CD4-positive, alpha-beta T cell (primary cell): ENCODE measurements around the gene ADO. TPM values are rescaled to one million over a fixed set of nuclear protein-coding genes. Genes with fewer than 3 reads are reported as not detected.

Experiments
- ATAC-seq: fragments of 200-7000 bp; cut with Tn5 transposase; one replicate; pipeline ENCODE4 v1.10.0; 2022; ENCODE audit warnings: mild to moderate bottlenecking; ENCODE audit not compliant: poor library complexity
- CTCF ChIA-PET: fragments of 350-600 bp; sonication (Branson Sonifier 250); formaldehyde crosslinking; loops from one replicate; lab custom pipeline; 2021; ENCODE audit warnings: antibody characterized with exemption, inconsistent platforms; lab: Charles Lee
- POLR2A ChIA-PET: fragments of 350-600 bp; sonication (Branson Sonifier 250); formaldehyde crosslinking; loops from one replicate; lab custom pipeline; 2021; ENCODE audit warnings: antibody characterized with exemption, inconsistent platforms; lab: Charles Lee
- DNase-seq, 14 experiments: peaks; one replicate each; pipeline ENCODE4 v3.0.0-alpha.2; 2013 to 2020; ENCODE audit warnings: mixed read lengths in 2 of 14
- H3K27ac ChIP-seq, 2 donors: one replicate each; pipeline versions ENCODE4 v1.5.1 to v1.7.0; 2013; ENCODE audit warnings: low read length in 2 of 2, low read depth in 1 of 2, mild to moderate bottlenecking in 1 of 2
- H3K27me3 ChIP-seq, 2 experiments: 1 replicate in 1 of 2; 2 replicates in 1 of 2; pipeline versions ENCODE4 v1.6.1 to v1.7.0; 2013; ENCODE audit warnings: low read length in 2 of 2, control low read depth in 1 of 2, mild to moderate bottlenecking in 1 of 2, moderate library complexity in 1 of 2; ENCODE audit not compliant: insufficient read depth in 2 of 2, control insufficient read depth in 1 of 2
- H3K36me3 ChIP-seq: one replicate; pipeline ENCODE4 v1.6.1; 2013; ENCODE audit warnings: low read length, control low read depth; ENCODE audit not compliant: insufficient read depth
- H3K4me1 ChIP-seq: one replicate; pipeline ENCODE4 v1.6.1; 2013; ENCODE audit warnings: low read length, control low read depth; ENCODE audit not compliant: insufficient read depth
- H3K4me3 ChIP-seq: one replicate; pipeline ENCODE4 v1.5.1; 2013; ENCODE audit warnings: mild to moderate bottlenecking, low read length, moderate library complexity
- H3K9me3 ChIP-seq, 2 experiments: 1 replicate in 1 of 2; 2 replicates in 1 of 2; pipeline versions ENCODE4 v1.6.1 to v1.7.0; 2013; ENCODE audit warnings: low read length in 2 of 2, mild to moderate bottlenecking in 2 of 2, control low read depth in 1 of 2, moderate library complexity in 1 of 2; ENCODE audit not compliant: control insufficient read depth in 1 of 2, insufficient read depth in 1 of 2
- H3K27ac Mint-ChIP-seq: one replicate; pipeline ENCODE4 v1.8.0; 2020; ENCODE audit warnings: mixed read lengths
- H3K27me3 Mint-ChIP-seq: one replicate; pipeline ENCODE4 v1.8.0; 2021; ENCODE audit warnings: mixed read lengths
- H3K36me3 Mint-ChIP-seq: one replicate; pipeline ENCODE4 v1.8.0; 2021; ENCODE audit warnings: low read depth, mixed read lengths
- H3K4me1 Mint-ChIP-seq: one replicate; pipeline ENCODE4 v1.8.0; 2021; ENCODE audit warnings: low read depth, mixed read lengths
- H3K4me3 Mint-ChIP-seq: one replicate; pipeline ENCODE4 v1.8.0; 2020; ENCODE audit warnings: mild to moderate bottlenecking, mixed read lengths
- H3K9me3 Mint-ChIP-seq: one replicate; pipeline ENCODE4 v1.8.0; 2020; ENCODE audit warnings: mixed read lengths
- intact Hi-C, 2 experiments: fragments of 100-400 bp; cut with DNase I in 1 of 2; cut with micrococcal nuclease in 1 of 2; formaldehyde crosslinking; loops; one replicate each; pipeline versions ENCODE4 v1.15.1 to v1.9.0; 2023 to 2025; cut with DNase I, micrococcal nuclease
- total RNA-seq, 174 experiments: library from RNA in 2 of 174; stranded (reverse) in 2 of 174; gene quantifications; one replicate each; pipeline ENCODE4 v1.2.3 and lab custom pipeline; 2021 to 2026
- TF ChIP-seq, protein P1 (sequence below): fragments of 200-600 bp; IDR thresholded peaks from one replicate; pipeline ENCODE4 v1.8.0; 2022; ENCODE audit warnings: antibody characterized with exemption, mild to moderate bottlenecking

ADO gene
- total RNA-seq, 2 experiments from 2014 or later = 14.3 to 15.9 TPM

DNA sequence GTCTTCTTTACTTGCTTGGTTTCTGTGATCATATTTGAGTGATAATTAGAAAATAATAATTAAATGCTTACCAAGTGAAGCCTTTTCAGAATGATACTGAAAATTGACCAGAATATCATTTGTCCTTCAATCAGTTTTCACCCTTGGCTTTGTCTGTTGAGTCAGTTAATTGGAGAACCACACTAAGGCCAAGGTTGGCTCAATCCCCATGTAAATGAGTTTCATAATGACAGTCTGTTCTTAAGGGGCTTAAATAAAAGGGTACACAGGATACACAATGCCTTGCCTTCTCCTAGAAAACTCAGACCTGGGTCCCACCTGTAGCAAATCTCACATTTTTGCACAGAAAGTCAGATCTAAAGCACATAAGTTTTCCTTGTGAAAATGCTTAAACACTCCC, 42.9 kb downstream of the ADO start:
- TF ChIP-seq, protein P1, sequence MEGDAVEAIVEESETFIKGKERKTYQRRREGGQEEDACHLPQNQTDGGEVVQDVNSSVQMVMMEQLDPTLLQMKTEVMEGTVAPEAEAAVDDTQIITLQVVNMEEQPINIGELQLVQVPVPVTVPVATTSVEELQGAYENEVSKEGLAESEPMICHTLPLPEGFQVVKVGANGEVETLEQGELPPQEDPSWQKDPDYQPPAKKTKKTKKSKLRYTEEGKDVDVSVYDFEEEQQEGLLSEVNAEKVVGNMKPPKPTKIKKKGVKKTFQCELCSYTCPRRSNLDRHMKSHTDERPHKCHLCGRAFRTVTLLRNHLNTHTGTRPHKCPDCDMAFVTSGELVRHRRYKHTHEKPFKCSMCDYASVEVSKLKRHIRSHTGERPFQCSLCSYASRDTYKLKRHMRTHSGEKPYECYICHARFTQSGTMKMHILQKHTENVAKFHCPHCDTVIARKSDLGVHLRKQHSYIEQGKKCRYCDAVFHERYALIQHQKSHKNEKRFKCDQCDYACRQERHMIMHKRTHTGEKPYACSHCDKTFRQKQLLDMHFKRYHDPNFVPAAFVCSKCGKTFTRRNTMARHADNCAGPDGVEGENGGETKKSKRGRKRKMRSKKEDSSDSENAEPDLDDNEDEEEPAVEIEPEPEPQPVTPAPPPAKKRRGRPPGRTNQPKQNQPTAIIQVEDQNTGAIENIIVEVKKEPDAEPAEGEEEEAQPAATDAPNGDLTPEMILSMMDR = no peak
- DNase-seq (no peak), ATAC-seq (no peak)
- Histone ChIP-seq H3K4me1 (no peaks in the 10 kb centered on the region), H3K36me3 (no peaks in the 10 kb centered on the region), H3K4me3 (no peak overlapping the region), H3K9me3 (peaks cover 0 to 20% of the 10 kb centered on the region in 2 experiments), H3K27me3 (peaks cover 0 to 5% of the 10 kb centered on the region in 2 experiments), H3K27ac (no peak overlapping the region)
- POLR2A ChIA-PET = no interaction called here
- H3K9me3 Mint-ChIP-seq = peaks cover 15% of the 10 kb centered on the region
- no peak overlapping the region for H3K4me3 Mint-ChIP-seq
- intact Hi-C loops = no loop called here
- CTCF ChIA-PET = no interaction called here
- no peaks in the 10 kb centered on the region for H3K36me3 Mint-ChIP-seq
- H3K27me3 Mint-ChIP-seq = no peaks in the 10 kb centered on the region
- no peak overlapping the region for H3K27ac Mint-ChIP-seq
- H3K4me1 Mint-ChIP-seq = peaks cover 5% of the 10 kb centered on the region

DNA sequence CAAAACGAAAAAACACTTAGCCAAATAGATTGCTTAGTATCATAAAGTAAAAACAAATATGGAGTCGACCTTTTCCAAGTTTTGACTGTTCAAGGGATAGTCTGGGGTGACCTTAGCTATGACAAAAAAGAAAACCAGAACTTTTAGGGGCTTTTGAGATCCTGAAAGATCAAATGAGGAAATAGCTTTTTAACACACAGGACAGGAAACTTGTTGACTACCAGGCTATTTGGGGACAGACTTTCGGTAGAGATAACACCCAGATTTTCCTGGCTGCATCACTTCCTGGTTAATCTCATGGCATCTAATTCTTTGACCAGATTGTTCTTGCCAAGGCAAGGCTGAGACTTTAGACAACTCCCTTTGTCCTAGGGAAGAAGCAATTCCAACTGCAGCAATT, 46.1 kb downstream of the ADO start:
- TF ChIP-seq, protein P1 = no peak
- DNase-seq (no peak), ATAC-seq (no peak)
- POLR2A ChIA-PET = no interaction called here
- Mint-ChIP-seq H3K27me3 (peaks cover 10% of the 10 kb centered on the region), H3K9me3 (peaks cover 15% of the 10 kb centered on the region), H3K36me3 (no peaks in the 10 kb centered on the region), H3K27ac (no peak overlapping the region), H3K4me1 (peaks cover 12% of the 10 kb centered on the region), H3K4me3 (no peak overlapping the region)
- H3K27ac ChIP-seq = no peak overlapping the region
- H3K4me3 ChIP-seq = no peak overlapping the region
- intact Hi-C loops = no loop called here
- peaks cover 13% of the 10 kb centered on the region for H3K4me1 ChIP-seq
- CTCF ChIA-PET = interaction anchor here (1.2 kb wide), 1 partner anchor 21 kb away, joined by 3 read pairs; no protein-coding TSS in a partner anchor
- H3K9me3 ChIP-seq = peaks cover 0 to 20% of the 10 kb centered on the region in 2 experiments
- H3K36me3 ChIP-seq = no peaks in the 10 kb centered on the region
- H3K27me3 ChIP-seq = peaks cover 4 to 5% of the 10 kb centered on the region in 2 experiments

DNA sequence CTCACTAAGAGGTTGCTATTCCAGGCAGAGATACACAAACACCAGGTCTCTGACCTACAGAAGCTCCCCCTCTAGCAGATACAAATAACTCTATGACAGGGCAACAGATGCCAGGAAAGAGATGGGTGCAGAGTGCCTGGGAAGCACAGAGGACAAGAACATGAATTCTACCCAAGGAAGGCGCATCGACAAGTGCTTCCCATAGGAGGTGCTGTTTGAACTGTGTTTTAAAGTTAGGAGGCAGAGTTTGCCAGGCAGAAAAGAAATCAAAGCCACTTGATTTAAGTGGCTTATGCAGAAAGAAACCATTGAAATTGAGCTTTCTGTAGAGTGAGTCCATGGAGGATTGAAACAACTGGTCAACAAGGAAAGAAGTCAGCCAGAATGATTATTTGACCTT, 46.9 kb downstream of the ADO start:
- TF ChIP-seq, protein P1 = no peak
- ATAC-seq = no peak
- H3K27ac ChIP-seq = no peak overlapping the region
- H3K27me3 ChIP-seq = peaks cover 4 to 5% of the 10 kb centered on the region in 2 experiments
- H3K27ac Mint-ChIP-seq = no peak overlapping the region
- peak in 1 of 14 experiments; percentile 13 for DNase-seq
- H3K36me3 Mint-ChIP-seq = no peaks in the 10 kb centered on the region
- intact Hi-C loops = no loop called here
- H3K9me3 ChIP-seq = peaks cover 0 to 19% of the 10 kb centered on the region in 2 experiments
- peaks cover 13% of the 10 kb centered on the region for H3K4me1 ChIP-seq
- H3K9me3 Mint-ChIP-seq = peaks cover 15% of the 10 kb centered on the region
- ChIA-PET CTCF (interaction anchor here (1.2 kb wide), 1 partner anchor 22 kb away, joined by 3 read pairs; no protein-coding TSS in a partner anchor), POLR2A (no interaction called here)
- H3K36me3 ChIP-seq = no peaks in the 10 kb centered on the region
- H3K4me3 Mint-ChIP-seq = no peak overlapping the region
- peaks cover 12% of the 10 kb centered on the region for H3K4me1 Mint-ChIP-seq
- peaks cover 10% of the 10 kb centered on the region for H3K27me3 Mint-ChIP-seq
- no peak overlapping the region for H3K4me3 ChIP-seq
